MG63 (cell line): ENCODE data around the gene LIPG. TPM values are rescaled to one million over a fixed set of nuclear protein-coding genes. Genes with fewer than 3 reads are reported as not detected.
A peak's percentile ranks its signal among the peaks of the same experiment; 100 is the strongest.

Source experiments
- DNase-seq: peaks from one replicate; pipeline ENCODE4 v3.0.0-alpha.2; 2020
- H3K27me3 ChIP-seq: fragments of 250-450 bp; sonication (Bioruptor Pico); 2 replicates; pipeline ENCODE4 v1.5.1; 2020; ENCODE audit warnings: mild to moderate bottlenecking, moderate library complexity
- H3K36me3 ChIP-seq: fragments of 250-450 bp; sonication (Bioruptor Pico); 2 replicates; pipeline ENCODE4 v1.5.1; 2020; ENCODE audit warnings: mild to moderate bottlenecking, moderate library complexity
- H3K4me3 ChIP-seq: fragments of 250-450 bp; sonication (Bioruptor Pico); 2 replicates; pipeline ENCODE4 v1.5.1; 2020; ENCODE audit warnings: mild to moderate bottlenecking, moderate library complexity
- H3K9me3 ChIP-seq: fragments of 250-450 bp; sonication (Bioruptor Pico); 2 replicates; pipeline ENCODE4 v1.5.1; 2020; ENCODE audit warnings: mild to moderate bottlenecking, moderate library complexity
- total RNA-seq: library from RNA; depleted of rRNA; stranded (reverse); fragments of >200 nt; shearing (Covaris generic); gene quantifications from 2 replicates; pipeline ENCODE4 v1.2.3, GENCODE V29; 2014; ENCODE audit warnings: low replicate concordance

LIPG gene
- total RNA-seq, 1 experiment from 2014 or later, result not detected

GRCh38 chr18:49613641-49614151, 51.8 kb downstream of the LIPG start:
- no peaks in the 10 kb centered on the region for H3K36me3 ChIP-seq
- H3K4me3 ChIP-seq, result no peak overlapping the region
- H3K9me3 ChIP-seq, result no peaks in the 10 kb centered on the region
- no peak for DNase-seq
- no peaks in the 10 kb centered on the region for H3K27me3 ChIP-seq

DNA sequence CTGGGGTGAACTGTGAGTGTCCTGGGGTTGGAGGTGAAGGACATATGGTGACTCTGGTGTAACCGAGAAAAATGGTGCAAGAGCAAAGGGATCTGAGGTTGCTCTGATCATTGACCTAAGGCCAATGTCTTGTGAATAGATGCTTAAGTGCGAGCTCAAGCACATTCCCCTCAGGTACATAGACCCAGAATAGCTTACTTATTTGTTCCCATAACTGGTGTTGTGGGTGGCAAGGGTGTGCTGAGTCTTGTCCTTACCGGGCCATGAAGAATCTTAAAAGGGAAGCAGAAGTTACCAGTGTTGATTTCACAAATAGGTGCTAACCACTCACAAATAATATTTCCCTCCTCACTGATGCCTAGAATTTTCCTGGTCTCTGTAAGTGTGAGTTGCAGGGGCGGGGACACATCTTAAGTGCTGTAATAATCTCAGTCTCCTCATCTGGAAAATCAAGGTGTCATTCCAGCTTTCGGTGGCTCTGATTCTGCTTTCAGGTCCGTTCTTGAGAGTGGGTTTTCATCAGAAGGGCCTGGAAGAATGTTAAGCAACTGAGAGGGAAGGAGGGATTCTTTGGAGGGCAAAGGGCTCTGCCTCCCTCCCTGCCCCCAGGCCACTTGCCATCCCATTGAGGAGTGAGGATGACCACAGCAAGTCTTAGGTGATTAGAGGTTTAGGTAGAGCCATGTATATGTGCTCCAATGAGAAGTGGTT, 54.9 kb downstream of the LIPG start:
- no peaks in the 10 kb centered on the region for H3K27me3 ChIP-seq
- H3K36me3 ChIP-seq, result no peaks in the 10 kb centered on the region
- no peak overlapping the region for H3K4me3 ChIP-seq
- no peak for DNase-seq
- H3K9me3 ChIP-seq, result no peaks in the 10 kb centered on the region

DNA sequence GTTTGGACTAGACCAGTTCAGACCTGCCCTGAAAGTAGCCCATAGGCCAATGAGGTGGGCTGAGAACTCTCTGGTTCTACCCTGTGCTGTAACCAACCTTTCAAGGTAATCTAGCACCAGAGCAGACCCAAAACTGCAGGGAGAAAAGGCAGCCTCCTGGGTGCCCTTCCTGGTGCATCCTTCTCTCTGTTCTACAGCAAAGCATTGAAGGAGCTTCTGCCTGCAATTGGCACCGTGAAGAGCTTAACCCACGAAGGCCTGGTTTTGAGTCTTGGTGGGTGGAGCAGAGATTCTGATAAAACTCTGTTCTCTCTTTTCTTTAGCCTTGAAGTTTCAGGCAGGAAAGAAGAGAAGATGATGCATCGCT, 55.5 kb downstream of the LIPG start:
- Histone ChIP-seq H3K4me3 (no peak overlapping the region), H3K27me3 (no peaks in the 10 kb centered on the region), H3K9me3 (no peaks in the 10 kb centered on the region), H3K36me3 (no peaks in the 10 kb centered on the region)
- DNase-seq, result no peak

GRCh38 chr18:49617865-49618264, 56.0 kb downstream of the LIPG start:
- Histone ChIP-seq H3K9me3 (no peaks in the 10 kb centered on the region), H3K27me3 (no peaks in the 10 kb centered on the region), H3K36me3 (no peaks in the 10 kb centered on the region), H3K4me3 (no peak overlapping the region)
- DNase-seq, result no peak

DNA sequence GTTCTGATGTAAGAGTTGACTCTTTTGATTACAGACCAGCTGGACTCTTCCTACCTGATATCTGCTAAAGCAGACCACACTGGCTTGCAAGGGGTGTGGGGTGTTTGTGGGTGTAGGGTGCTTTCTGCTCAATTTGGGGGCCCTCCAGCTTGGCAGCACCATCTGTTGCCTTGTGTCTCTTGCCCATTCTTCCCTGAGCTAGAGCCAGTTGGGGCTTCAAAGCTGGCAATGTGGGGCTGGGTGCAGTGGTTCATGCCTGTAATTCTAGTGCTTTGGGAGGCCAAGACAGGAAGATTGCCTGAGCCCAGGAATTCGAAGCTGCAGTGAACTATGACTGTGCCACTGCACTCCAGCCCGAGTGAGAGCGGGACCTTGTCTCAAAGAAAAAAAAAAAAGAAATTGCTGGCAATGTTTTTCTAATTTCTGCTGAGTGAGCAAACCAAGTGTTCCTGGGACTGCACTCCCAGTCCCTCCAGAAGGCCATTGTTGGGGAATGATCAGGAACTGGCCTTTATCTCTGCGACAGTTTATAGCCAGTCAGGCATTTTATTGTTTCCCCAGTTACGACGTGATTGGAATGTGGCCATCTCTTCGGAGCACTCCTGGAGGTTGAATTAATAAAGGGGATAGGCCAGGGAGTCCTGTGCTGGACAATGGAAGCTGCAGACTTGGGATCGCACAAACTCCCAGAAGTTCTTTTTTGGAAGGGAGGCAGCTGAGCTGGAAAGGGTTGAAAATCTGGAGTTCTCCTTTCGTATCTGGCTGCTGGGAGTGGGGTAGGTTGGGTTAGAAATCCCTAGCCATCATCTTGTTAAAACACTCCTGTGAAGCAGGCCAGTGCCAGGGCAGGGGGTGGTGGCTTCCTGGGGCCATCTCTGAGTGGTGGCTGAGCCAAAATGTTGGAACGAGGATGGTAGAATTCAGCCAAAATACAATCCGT, 57.2 kb downstream of the LIPG start:
- DNase-seq, result no peak
- Histone ChIP-seq H3K27me3 (no peaks in the 10 kb centered on the region), H3K9me3 (no peaks in the 10 kb centered on the region), H3K4me3 (no peak overlapping the region), H3K36me3 (no peaks in the 10 kb centered on the region)

DNA sequence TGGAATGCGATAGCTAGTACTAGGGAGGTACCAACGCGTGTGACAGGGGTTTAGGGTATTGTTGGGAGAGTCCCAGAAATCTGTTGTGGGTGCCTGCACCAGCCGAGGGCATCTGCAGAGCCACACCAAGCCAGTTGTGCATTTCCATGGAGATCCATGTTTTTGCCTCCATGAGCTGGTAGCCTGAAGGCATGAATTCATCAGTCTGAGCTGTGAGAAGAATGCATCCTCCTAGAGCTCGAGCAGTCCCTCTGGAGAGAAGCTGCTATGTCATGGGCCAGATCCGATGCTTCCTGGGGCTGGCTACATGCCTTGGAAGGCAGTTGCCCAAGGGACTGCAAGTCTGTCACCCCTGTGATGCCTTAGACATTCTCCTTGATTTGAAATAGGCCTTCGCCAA, 57.9 kb downstream of the LIPG start:
- H3K36me3 ChIP-seq, result no peaks in the 10 kb centered on the region
- H3K4me3 ChIP-seq, result no peak overlapping the region
- no peaks in the 10 kb centered on the region for H3K27me3 ChIP-seq
- no peaks in the 10 kb centered on the region for H3K9me3 ChIP-seq
- DNase-seq, result no peak

GRCh38 chr18:49621301-49621700, 59.4 kb downstream of the LIPG start:
- no peaks in the 10 kb centered on the region for H3K27me3 ChIP-seq
- no peak for DNase-seq
- no peaks in the 10 kb centered on the region for H3K9me3 ChIP-seq
- H3K4me3 ChIP-seq, result no peak overlapping the region
- no peaks in the 10 kb centered on the region for H3K36me3 ChIP-seq

DNA sequence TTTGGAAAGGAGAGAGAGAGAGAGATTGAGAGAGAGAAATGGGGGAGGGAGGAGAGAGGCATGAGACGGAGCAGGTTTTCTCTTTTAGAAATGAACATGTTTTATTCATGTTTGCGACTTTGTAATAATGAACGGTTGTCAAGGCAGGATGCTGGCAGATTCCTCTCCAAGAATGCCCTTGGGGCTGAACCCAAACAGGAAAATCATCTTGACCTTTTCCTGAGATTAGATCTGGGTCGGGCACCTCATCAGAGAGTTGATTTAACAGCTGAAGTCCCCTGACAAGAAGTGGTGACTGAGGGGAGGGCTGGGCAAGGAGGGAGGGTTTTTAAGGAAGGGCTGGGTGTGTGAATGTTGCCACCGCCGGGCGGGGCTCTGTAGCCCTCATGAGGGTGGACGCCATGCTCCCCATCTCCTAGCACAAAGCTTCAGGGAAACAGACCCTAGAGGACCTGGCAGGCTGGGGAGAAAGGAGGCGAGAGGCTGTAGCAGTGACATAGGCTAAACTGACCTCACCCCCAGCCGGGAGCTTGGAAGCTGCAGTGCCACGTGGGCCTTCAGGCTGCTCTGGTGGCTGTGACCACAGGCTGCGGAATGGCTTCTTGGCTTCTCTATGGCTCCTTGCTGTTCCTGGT, 60.0 kb downstream of the LIPG start:
- no peak for DNase-seq

GRCh38 chr18:49623571-49623970, 61.7 kb downstream of the LIPG start:
- no peak for DNase-seq
- Histone ChIP-seq H3K36me3 (no peaks in the 10 kb centered on the region), H3K4me3 (no peak overlapping the region), H3K9me3 (no peaks in the 10 kb centered on the region), H3K27me3 (no peaks in the 10 kb centered on the region)

More for the DNA sequence above, 60.0 kb downstream of the LIPG start:
- H3K9me3 ChIP-seq, result no peaks in the 10 kb centered on the region
- H3K27me3 ChIP-seq, result no peaks in the 10 kb centered on the region
- H3K36me3 ChIP-seq, result no peaks in the 10 kb centered on the region
- no peak overlapping the region for H3K4me3 ChIP-seq

GRCh38 chr18:49625021-49625691, 63.3 kb downstream of the LIPG start:
- Histone ChIP-seq H3K9me3 (no peaks in the 10 kb centered on the region), H3K27me3 (no peaks in the 10 kb centered on the region), H3K36me3 (no peaks in the 10 kb centered on the region), H3K4me3 (no peak overlapping the region)
- DNase-seq, result no peak

DNA sequence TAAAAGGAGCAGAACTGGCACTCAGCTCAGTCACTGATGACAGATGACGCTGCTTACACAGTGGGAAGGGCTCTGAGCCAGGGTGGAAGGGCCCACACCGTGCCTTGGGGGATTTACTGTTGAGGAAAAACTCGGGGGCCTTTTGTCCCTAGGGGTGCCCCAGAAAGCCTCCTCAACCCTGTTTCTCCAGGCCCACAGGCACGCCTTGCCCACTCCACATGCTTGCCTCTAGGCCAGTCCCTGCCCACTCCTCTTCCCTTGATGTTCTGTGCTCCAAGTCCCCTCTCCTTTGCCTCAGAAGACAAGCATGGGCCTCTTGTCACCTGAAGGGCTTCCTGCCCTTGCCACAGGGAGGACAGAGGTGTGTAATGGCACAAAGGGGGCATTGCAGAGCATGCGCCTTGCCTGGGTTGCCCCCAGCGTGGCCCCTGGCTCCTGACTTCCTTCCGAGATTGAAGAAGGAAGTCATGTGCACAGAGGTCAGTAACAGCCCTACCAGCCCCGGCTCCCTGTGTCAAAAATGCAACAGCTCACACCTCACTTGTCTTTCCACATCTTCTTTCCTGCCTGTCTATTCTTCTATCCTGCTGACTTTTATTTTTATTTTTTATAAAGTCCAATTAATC, 65.1 kb downstream of the LIPG start:
- DNase-seq, result no peak
- no peaks in the 10 kb centered on the region for H3K9me3 ChIP-seq
- H3K27me3 ChIP-seq, result no peaks in the 10 kb centered on the region
- no peaks in the 10 kb centered on the region for H3K36me3 ChIP-seq
- H3K4me3 ChIP-seq, result no peak overlapping the region

GRCh38 chr18:49628119-49628518, 66.3 kb downstream of the LIPG start:
- Histone ChIP-seq H3K27me3 (no peaks in the 10 kb centered on the region), H3K9me3 (no peaks in the 10 kb centered on the region), H3K4me3 (no peak overlapping the region), H3K36me3 (no peaks in the 10 kb centered on the region)
- peak; percentile 83 for DNase-seq

GRCh38 chr18:49628881-49629795, 67.3 kb downstream of the LIPG start:
- H3K9me3 ChIP-seq, result no peaks in the 10 kb centered on the region
- no peaks in the 10 kb centered on the region for H3K27me3 ChIP-seq
- no peaks in the 10 kb centered on the region for H3K36me3 ChIP-seq
- DNase-seq, result peak; percentile 79
- no peak overlapping the region for H3K4me3 ChIP-seq

GRCh38 chr18:49630246-49630699, 68.4 kb downstream of the LIPG start:
- Histone ChIP-seq H3K36me3 (no peaks in the 10 kb centered on the region), H3K9me3 (no peaks in the 10 kb centered on the region), H3K4me3 (no peak overlapping the region), H3K27me3 (no peaks in the 10 kb centered on the region)
- no peak for DNase-seq

- no peaks in the 10 kb centered on the region for H3K9me3 ChIP-seq
- no peaks in the 10 kb centered on the region for H3K27me3 ChIP-seq
- no peaks in the 10 kb centered on the region for H3K36me3 ChIP-seq
- H3K4me3 ChIP-seq, result no peak overlapping the region
- no peak for DNase-seq
Measured at GRCh38 chr18:49631146-49631866, 69.4 kb downstream of the LIPG start.
